GM23248 (cell line): Measurements from ENCODE around the gene COL18A1. TPM values are rescaled to one million over a fixed set of nuclear protein-coding genes. Genes with fewer than 3 reads are reported as not detected.
"Not testable (repeated sequence)": the region's sequence is repeated elsewhere in the genome, so short reads cannot be mapped to it uniquely, and the experiment has no call there.

ENCODE experiments used
- DNase-seq: peaks from one replicate; pipeline ENCODE4 v3.0.0-alpha.2; 2015
- H2AFZ ChIP-seq: fragments of 200-600 bp; sonication (generic); 2 replicates; pipeline ENCODE4 v1.6.1; 2016; ENCODE audit warnings: antibody characterized with exemption
- H3F3A ChIP-seq: fragments of 200-600 bp; sonication (generic); 2 replicates; pipeline ENCODE4 v1.6.1; 2016; ENCODE audit warnings: mild to moderate bottlenecking, antibody characterized with exemption, mixed run types; ENCODE audit not compliant: insufficient read depth
- H3K27ac ChIP-seq: fragments of 200-600 bp; sonication (generic); 2 replicates; pipeline ENCODE4 v1.5.1; 2016; ENCODE audit warnings: mild to moderate bottlenecking
- H3K27me3 ChIP-seq: fragments of 200-600 bp; sonication (generic); replicated peaks from 2 replicates; pipeline ENCODE4 v1.6.1; 2016; ENCODE audit warnings: mild to moderate bottlenecking; ENCODE audit not compliant: insufficient read depth
- H3K36me3 ChIP-seq: fragments of 200-600 bp; sonication (generic); 2 replicates; pipeline ENCODE4 v1.6.1; 2016; ENCODE audit warnings: low read depth, mild to moderate bottlenecking
- H3K4me1 ChIP-seq: fragments of 200-600 bp; sonication (generic); 2 replicates; pipeline ENCODE4 v1.6.1; 2016; ENCODE audit warnings: mild to moderate bottlenecking; ENCODE audit not compliant: insufficient read depth
- H3K4me2 ChIP-seq: fragments of 200-600 bp; sonication (generic); one replicate; pipeline ENCODE4 v1.6.1; 2016; ENCODE audit warnings: mild to moderate bottlenecking; ENCODE audit not compliant: unreplicated experiment
- H3K4me3 ChIP-seq: fragments of 200-600 bp; sonication (generic); 2 replicates; pipeline ENCODE4 v1.5.1; 2016; ENCODE audit warnings: mild to moderate bottlenecking
- H3K79me2 ChIP-seq: fragments of 200-600 bp; sonication (generic); 2 replicates; pipeline ENCODE4 v1.6.1; 2016; ENCODE audit warnings: mild to moderate bottlenecking; ENCODE audit not compliant: insufficient read depth
- H3K9ac ChIP-seq: fragments of 200-600 bp; sonication (generic); 2 replicates; pipeline ENCODE4 v1.6.1; 2016; ENCODE audit warnings: mild to moderate bottlenecking
- H3K9me2 ChIP-seq: fragments of 200-600 bp; sonication (generic); 2 replicates; pipeline ENCODE4 v1.6.1; 2016; ENCODE audit warnings: mixed run types, mild to moderate bottlenecking, moderate library complexity; ENCODE audit not compliant: insufficient read depth
- H3K9me3 ChIP-seq: fragments of 200-600 bp; sonication (generic); one replicate; pipeline ENCODE4 v1.6.1; 2017; ENCODE audit warnings: low read depth
- H4K20me1 ChIP-seq: fragments of 200-600 bp; sonication (generic); 2 replicates; pipeline ENCODE4 v1.6.0; 2016; ENCODE audit not compliant: insufficient read depth
- EZH2 ChIP-seq: fragments of 200-600 bp; sonication (generic); IDR thresholded peaks from 2 replicates; pipeline ENCODE4 v1.6.1; 2018; ENCODE audit warnings: antibody characterized with exemption, mild to moderate bottlenecking; ENCODE audit not compliant: insufficient read depth, poor library complexity, severe bottlenecking
- EZH2phosphoT487 ChIP-seq: fragments of 200-600 bp; sonication (generic); IDR thresholded peaks from 2 replicates; pipeline ENCODE4 v1.6.1; 2018; ENCODE audit warnings: antibody characterized with exemption, moderate library complexity, mild to moderate bottlenecking, low read depth; ENCODE audit not compliant: insufficient read depth
- WGBS, 2 experiments: methylation state at CpG; one replicate each; pipeline ENCODE4 v1.1.6; 2015 to 2017; ENCODE audit warnings: low lambda C conversion rate in 2 of 2, low coverage in 1 of 2; ENCODE audit errors: missing lambda C conversion rate in 2 of 2; 5-methylcytosine and 5-hydroxymethylcytosine counted together
- in situ Hi-C: fragments of 300-500 bp; cut with MboI; formaldehyde crosslinking; loops from 2 replicates; pipeline ENCODE4 v1.15.0; 2020
- polyA plus RNA-seq: library from polyadenylated mRNA; unstranded; fragments of >200 nt; fragmentation: Nextera tagmentation; extraction: Ambion mirVana; gene quantifications from 2 replicates; pipeline ENCODE4 v1.2.1, GENCODE V29; 2016
- total RNA-seq: library from RNA; depleted of rRNA; stranded (reverse); fragments of >200 nt; shearing (Covaris generic); gene quantifications from 2 replicates; pipeline ENCODE4 v1.2.3, GENCODE V29; 2014

Gene COL18A1
- total and polyA plus RNA-seq, 2 experiments from 2014 or later, result 1.7 to 30.5 TPM

DNA sequence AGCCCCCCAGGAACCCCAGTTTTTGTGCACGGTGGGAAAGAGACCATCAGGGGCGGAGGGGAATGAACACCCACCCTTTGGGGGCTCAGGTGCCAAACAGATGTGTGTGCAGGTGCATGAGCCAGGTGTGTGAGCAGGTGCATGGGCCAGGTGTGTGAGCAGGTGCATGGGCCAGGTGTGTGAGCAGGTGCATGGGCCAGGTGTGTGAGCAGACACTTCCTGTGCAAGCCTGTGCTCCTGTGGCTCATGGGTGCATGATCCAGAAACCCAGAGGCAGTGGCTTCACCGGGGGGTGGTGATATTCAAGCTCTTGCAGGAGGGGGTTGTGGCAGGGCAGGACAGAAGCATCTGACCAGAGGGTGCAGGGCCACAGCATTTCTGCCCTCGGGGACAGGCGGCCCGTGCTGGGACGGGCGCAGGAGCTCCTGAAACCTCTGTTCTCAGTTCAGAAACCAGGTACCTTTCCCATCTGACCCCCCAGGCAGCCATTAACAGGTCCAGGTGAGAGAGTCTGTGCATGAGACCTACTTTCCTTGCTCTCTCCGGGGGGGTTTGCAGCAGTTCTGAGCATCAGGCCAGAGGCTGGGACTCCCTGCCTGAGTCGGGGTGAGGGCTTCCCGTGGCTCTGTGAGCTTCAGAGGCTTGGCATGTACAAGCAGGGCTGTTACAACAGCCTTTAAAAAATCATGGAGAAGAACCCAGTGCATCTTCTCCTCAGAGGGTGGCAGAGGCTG, 29.1 kb downstream of the COL18A1 start:
- 85 to 86% methylated on average over 11 of the region's 11 CpGs for WGBS, 2 experiments
- TF ChIP-seq EZH2 (no peak), EZH2phosphoT487 (no peak)
- H3K79me2 ChIP-seq, result no peaks in the 10 kb centered on the region

DNA sequence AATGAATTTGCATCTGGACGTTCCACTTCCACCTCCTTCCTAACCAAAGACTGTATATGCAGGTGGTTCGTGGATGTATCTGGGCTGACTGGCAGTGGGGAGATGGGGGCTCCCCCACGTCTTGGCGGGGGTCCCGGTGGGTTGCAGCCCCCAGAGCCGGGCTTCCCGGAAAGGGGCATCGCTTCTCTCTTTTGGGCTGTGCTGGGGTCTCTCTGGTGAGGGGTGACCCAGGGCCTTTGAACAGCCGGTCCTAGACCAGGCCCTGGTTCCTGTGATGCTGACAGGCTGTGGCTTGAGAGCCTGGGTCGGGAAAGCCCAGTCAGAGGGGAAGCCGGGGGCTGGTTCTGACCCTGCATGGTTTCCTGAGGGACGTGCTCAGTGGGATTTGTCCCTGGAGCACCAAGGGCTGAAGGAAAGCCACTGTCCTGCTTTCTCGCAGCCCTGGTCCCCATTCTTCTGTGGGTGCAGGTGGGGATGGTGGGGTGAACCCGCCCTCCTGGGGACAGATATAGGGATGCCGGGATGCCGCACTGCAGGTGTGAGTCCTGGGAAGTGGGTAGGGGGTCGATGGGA, 29.8 kb downstream of the COL18A1 start:
- no peak overlapping the region for H3K4me3 ChIP-seq
- no peaks in the 10 kb centered on the region for H3K36me3 ChIP-seq
- no peak overlapping the region for H3K4me2 ChIP-seq
- no peaks in the 10 kb centered on the region for H3K79me2 ChIP-seq
- H3K9ac ChIP-seq, result no peak overlapping the region
- H3F3A ChIP-seq, result peaks cover 6% of the 10 kb centered on the region; the same call in 1 of the 2 replicates
- H2AFZ ChIP-seq, result no peak overlapping the region
- 80 to 86% methylated on average over 15 to 17 of the region's 17 CpGs for WGBS, 2 experiments
- no peak overlapping the region for H3K27ac ChIP-seq
- H3K27me3 ChIP-seq, result no peaks in the 10 kb centered on the region
- no peak for DNase-seq
- H3K9me3 ChIP-seq, result no peaks in the 10 kb centered on the region
- H4K20me1 ChIP-seq, result no peaks in the 10 kb centered on the region
- H3K9me2 ChIP-seq, result no peaks in the 10 kb centered on the region
- TF ChIP-seq EZH2phosphoT487 (no peak), EZH2 (no peak)
- in situ Hi-C loops, result no loop called here
- peaks cover 16% of the 10 kb centered on the region; the same call in 1 of the 2 replicates for H3K4me1 ChIP-seq

More for the DNA sequence above, 29.1 kb downstream of the COL18A1 start:
- Histone ChIP-seq H3K4me2 (no peak overlapping the region), H3K36me3 (no peaks in the 10 kb centered on the region), H3K4me3 (no peak overlapping the region), H3K9me2 (no peaks in the 10 kb centered on the region), H3K27ac (no peak overlapping the region), H3F3A (peaks cover 6% of the 10 kb centered on the region; the same call in 1 of the 2 replicates), H4K20me1 (no peaks in the 10 kb centered on the region), H3K27me3 (no peaks in the 10 kb centered on the region), H3K9ac (no peak overlapping the region), H2AFZ (no peak overlapping the region), H3K9me3 (no peaks in the 10 kb centered on the region), H3K4me1 (peaks cover 14% of the 10 kb centered on the region; the same call in 1 of the 2 replicates)
- peak; percentile 10 for DNase-seq
- in situ Hi-C loops, result no loop called here

DNA sequence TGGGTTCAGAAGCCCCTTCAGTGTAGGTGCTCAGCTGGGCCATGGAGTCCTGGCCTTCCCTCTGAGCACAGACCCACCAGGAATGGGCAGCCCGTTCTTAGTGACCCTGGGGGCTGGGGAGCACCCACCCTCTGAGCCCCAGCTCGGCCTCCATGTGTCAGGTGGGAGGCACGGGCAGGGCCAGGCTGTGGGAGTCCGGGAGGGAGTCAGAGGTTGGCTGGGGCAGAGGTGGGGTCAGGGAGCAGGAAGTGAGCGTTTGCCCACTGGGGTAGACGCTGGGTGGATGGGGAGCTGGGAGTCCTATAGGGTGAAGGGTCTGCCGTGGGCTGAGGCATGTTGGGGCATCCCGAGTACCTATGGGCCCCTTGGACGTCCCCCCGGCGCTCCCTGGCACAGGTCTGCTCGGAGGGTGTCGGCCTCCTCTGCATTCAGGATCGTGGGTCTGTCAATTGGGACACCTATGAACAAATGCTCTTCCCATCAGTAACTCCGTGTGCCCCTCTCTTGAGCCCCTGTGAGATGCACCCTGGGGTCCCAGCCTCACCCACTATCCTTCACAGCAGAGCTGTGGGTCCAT, 30.5 kb downstream of the COL18A1 start:
- Histone ChIP-seq H3F3A (peaks cover 6% of the 10 kb centered on the region; the same call in 1 of the 2 replicates), H3K27me3 (no peaks in the 10 kb centered on the region), H4K20me1 (no peaks in the 10 kb centered on the region), H3K9me3 (no peaks in the 10 kb centered on the region), H3K9ac (no peak overlapping the region), H3K4me2 (no peak overlapping the region), H3K4me3 (no peak overlapping the region), H3K27ac (no peak overlapping the region), H3K79me2 (no peaks in the 10 kb centered on the region), H3K36me3 (no peaks in the 10 kb centered on the region), H2AFZ (no peak overlapping the region), H3K9me2 (no peaks in the 10 kb centered on the region), H3K4me1 (peaks cover 16% of the 10 kb centered on the region; the same call in 1 of the 2 replicates)
- 91 to 95% methylated on average over 11 of the region's 15 CpGs for WGBS, 2 experiments
- in situ Hi-C loops, result no loop called here
- DNase-seq, result no peak
- TF ChIP-seq EZH2 (no peak), EZH2phosphoT487 (no peak)

DNA sequence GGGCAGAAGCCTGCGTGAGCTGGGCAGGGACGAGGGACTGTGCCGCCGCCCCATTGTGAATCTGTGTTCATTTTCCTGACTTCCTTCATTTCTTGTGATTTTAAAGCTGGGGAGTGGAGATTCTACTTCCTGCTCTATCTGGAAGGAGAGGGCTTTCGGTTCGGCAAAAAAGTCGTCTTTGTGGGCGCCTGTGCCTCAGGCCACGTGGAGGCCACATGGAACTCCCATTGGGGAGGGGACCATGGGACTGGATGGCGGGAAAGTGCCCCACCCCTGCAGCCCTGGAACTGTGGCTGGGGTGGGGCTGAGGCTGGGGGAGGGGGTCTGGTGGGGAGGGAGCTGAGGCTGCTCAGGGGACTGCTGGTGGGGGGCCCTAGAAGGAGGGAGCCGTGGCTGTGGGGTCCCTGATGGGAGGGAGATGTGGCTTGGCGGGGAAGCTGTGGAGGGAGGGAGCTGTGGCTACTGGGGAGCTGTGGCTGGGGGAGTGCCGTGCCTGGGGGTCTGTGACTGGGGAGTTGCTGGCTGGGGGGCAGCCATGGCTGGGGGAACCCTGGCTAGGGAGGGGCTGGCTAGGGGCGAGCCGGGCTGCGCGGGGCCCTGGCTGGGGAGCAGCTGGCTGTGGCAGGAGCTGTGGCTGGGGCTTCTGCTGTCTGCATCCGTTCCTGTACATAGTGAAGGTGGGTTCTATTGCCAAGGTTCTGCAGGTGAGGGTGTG, 31.5 kb downstream of the COL18A1 start:
- Histone ChIP-seq H3K4me3 (no peak overlapping the region), H3K27me3 (no peaks in the 10 kb centered on the region), H3K9me2 (no peaks in the 10 kb centered on the region), H3K9ac (no peak overlapping the region), H2AFZ (no peak overlapping the region), H4K20me1 (no peaks in the 10 kb centered on the region), H3F3A (peaks cover 6% of the 10 kb centered on the region; the same call in 1 of the 2 replicates), H3K4me1 (peaks cover 16% of the 10 kb centered on the region; the same call in 1 of the 2 replicates), H3K9me3 (no peaks in the 10 kb centered on the region), H3K27ac (no peak overlapping the region), H3K4me2 (no peak overlapping the region), H3K79me2 (no peaks in the 10 kb centered on the region), H3K36me3 (no peaks in the 10 kb centered on the region)
- in situ Hi-C loops, result no loop called here
- 53 to 64% methylated on average over 10 to 18 of the region's 18 CpGs for WGBS, 2 experiments
- DNase-seq, result no peak
- TF ChIP-seq EZH2 (no peak), EZH2phosphoT487 (no peak)

DNA sequence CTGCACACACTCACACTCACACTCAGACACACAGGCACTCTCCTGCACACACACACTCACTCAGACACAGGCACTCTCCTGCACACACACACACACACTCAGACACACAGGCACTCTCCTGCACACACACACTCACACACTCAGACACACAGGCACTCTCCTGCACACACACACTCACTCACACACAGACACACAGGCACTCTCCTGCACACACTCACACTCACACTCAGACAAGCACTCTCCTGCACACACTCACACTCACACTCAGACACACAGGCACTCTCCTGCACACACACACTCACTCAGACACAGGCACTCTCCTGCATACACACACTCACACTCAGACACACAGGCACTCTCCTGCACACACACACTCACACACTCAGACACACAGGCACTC, 32.9 kb downstream of the COL18A1 start:
- H3F3A ChIP-seq, H3K36me3 ChIP-seq, in situ Hi-C loops: not testable (repeated sequence)

More for the DNA sequence above, 32.9 kb downstream of the COL18A1 start:
- not testable (repeated sequence) for DNase-seq, H3K27me3 ChIP-seq, H3K4me3 ChIP-seq, H3K9me3 ChIP-seq, H3K9me2 ChIP-seq, H3K4me2 ChIP-seq, H4K20me1 ChIP-seq, H3K79me2 ChIP-seq, H3K27ac ChIP-seq, H3K9ac ChIP-seq, H2AFZ ChIP-seq
- H3K4me1 ChIP-seq, result peaks cover 10% of the 10 kb centered on the region; the same call in 1 of the 2 replicates
